ENCODE measurements around the gene NXF3.
"Not testable (repeated sequence)": the region's sequence is repeated elsewhere in the genome, so short reads cannot be mapped to it uniquely, and the experiment has no call there.

Gene NXF3

GRCh38 chrX:103073467-103073866 lies 19.5 kb downstream of the NXF3 start:
- no peak overlapping the region for H3K4me3 Mint-ChIP-seq

GRCh38 chrX:103066606-103067005 lies 26.3 kb downstream of the NXF3 start:
- H3K4me3 Mint-ChIP-seq = no peak overlapping the region
- ATAC-seq (replicated peaks) = no peak
- no peak for DNase-seq

More at GRCh38 chrX:103073467-103073866, 19.5 kb downstream of the NXF3 start:
- ATAC-seq (replicated peaks) (no peak), DNase-seq (no peak)
- Mint-ChIP-seq H3K27me3 (peaks cover 0 to 10% of the 10 kb centered on the region in 2 donors), H3K9me3 (no peaks in the 10 kb centered on the region), H3K27ac (no peak overlapping the region), H3K4me1 (no peaks in the 10 kb centered on the region), H3K36me3 (no peaks in the 10 kb centered on the region)

GRCh38 chrX:103063918-103064434 lies 29.0 kb downstream of the NXF3 start, which contains the start of gene BEX1:
Gene BEX1, minus strand, starts transcription at chrX:103064171. Its CDS starts 897 bp downstream, at chrX:103063274.
- no peak for DNase-seq
- H3K27ac Mint-ChIP-seq = no peak within 1 kb of the TSS
- H3K4me3 Mint-ChIP-seq = peak within 1 kb of the TSS; percentile 10 to 62
- no peaks in the 10 kb centered on the region for H3K9me3 Mint-ChIP-seq
- peaks cover 18 to 28% of the 10 kb centered on the region in 2 donors for H3K27me3 Mint-ChIP-seq
- ATAC-seq (replicated peaks) = peak; percentile 43 to 46
- H3K4me1 Mint-ChIP-seq = peaks cover 2 to 14% of the 10 kb centered on the region in 2 donors
- no peaks in the 10 kb centered on the region for H3K36me3 Mint-ChIP-seq

More at GRCh38 chrX:103066606-103067005, 26.3 kb downstream of the NXF3 start:
- no peaks in the 10 kb centered on the region for H3K36me3 Mint-ChIP-seq
- no peak overlapping the region for H3K27ac Mint-ChIP-seq
- peaks cover 18 to 28% of the 10 kb centered on the region in 2 donors for H3K27me3 Mint-ChIP-seq
- H3K4me1 Mint-ChIP-seq = peaks cover 2 to 14% of the 10 kb centered on the region in 2 donors
- H3K9me3 Mint-ChIP-seq = no peaks in the 10 kb centered on the region

- H3K4me1 Mint-ChIP-seq = peaks cover 2 to 14% of the 10 kb centered on the region in 2 donors
- DNase-seq (no peak), ATAC-seq (replicated peaks) (no peak)
- H3K27ac Mint-ChIP-seq = no peak overlapping the region
- H3K27me3 Mint-ChIP-seq = peaks cover 18 to 28% of the 10 kb centered on the region in 2 donors
- peak overlapping the region in 1 of 2 donors; percentile 62 for H3K4me3 Mint-ChIP-seq
- H3K36me3 Mint-ChIP-seq = no peaks in the 10 kb centered on the region
- no peaks in the 10 kb centered on the region for H3K9me3 Mint-ChIP-seq
These were observed 29.6 kb downstream of the NXF3 start for GRCh38 chrX:103063191-103063845.

DNA sequence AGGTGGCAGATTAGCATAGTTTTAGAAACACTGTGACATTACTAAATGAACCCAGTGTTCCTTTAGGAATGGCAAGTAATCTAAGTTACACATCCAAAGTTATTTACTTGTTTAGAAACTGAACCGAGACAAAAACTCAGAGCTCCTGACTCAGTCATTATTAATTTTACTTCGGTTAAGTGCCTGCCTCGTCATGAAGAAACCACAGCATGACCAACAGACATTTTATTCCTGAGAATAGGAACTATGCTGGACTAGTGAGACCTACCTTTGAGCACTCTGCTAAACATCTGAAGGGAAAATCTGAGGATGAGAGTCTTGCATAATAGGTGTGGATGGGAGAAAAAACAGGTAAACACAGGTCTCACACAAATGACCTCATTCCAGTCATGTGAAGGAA lies 31.5 kb downstream of the NXF3 start:
- no peak overlapping the region for H3K27ac Mint-ChIP-seq
- H3K4me3 Mint-ChIP-seq = no peak overlapping the region
- no peaks in the 10 kb centered on the region for H3K36me3 Mint-ChIP-seq
- no peak for ATAC-seq (replicated peaks)
- no peaks in the 10 kb centered on the region for H3K9me3 Mint-ChIP-seq
- no peak for DNase-seq
- H3K27me3 Mint-ChIP-seq = peaks cover 23 to 28% of the 10 kb centered on the region in 2 donors
- H3K4me1 Mint-ChIP-seq = peaks cover 2 to 14% of the 10 kb centered on the region in 2 donors

DNA sequence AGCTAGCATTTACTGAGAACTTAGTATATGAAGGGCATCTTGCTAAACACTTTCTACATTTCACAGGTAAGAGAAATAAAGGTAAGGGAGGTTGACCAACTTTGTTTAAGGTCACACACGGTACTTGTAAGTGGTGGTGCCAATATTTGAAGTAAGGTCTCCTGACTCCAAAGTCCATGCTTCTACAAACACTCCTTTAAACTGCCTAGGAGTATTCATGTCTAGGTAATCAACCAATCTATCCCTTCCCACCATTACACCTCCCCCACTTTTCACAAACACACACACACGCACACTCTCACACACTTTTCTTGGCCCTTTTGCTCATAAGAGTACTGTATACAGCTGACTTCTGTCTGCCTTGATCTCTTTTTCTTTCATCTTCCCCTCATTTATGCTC lies 36.0 kb downstream of the NXF3 start:
- peaks cover 0 to 5% of the 10 kb centered on the region in 2 donors for H3K27me3 Mint-ChIP-seq
- ATAC-seq (replicated peaks) (no peak), DNase-seq (no peak)
- H3K9me3 Mint-ChIP-seq = no peaks in the 10 kb centered on the region
- H3K4me3 Mint-ChIP-seq = no peak overlapping the region
- no peaks in the 10 kb centered on the region for H3K4me1 Mint-ChIP-seq
- no peaks in the 10 kb centered on the region for H3K36me3 Mint-ChIP-seq
- H3K27ac Mint-ChIP-seq = no peak overlapping the region

DNA sequence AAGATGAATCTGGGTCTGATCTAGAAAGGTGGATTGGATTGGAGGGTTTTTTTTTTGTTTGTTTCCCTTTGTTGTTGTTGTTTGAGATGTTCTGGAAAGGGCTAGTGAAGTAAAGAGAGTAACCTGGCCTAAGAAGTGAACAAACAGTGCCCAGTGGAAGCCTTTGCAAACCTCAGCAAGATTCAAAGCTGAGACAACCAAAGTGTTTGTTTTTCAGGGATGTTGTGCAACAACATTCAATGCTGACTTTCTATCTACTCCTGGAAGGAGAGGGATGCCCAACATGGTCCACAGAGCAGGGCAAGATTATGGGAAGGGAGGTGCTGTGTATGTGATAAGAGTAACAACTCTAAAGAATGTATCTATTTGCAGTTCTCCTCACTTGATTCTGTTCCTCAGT lies 40.3 kb downstream of the NXF3 start:
- H3K27ac Mint-ChIP-seq = no peak overlapping the region
- H3K27me3 Mint-ChIP-seq = peaks cover 0 to 13% of the 10 kb centered on the region in 2 donors
- no peaks in the 10 kb centered on the region for H3K4me1 Mint-ChIP-seq
- DNase-seq = no peak
- no peak for ATAC-seq (replicated peaks)
- no peaks in the 10 kb centered on the region for H3K9me3 Mint-ChIP-seq
- no peak overlapping the region for H3K4me3 Mint-ChIP-seq
- H3K36me3 Mint-ChIP-seq = no peaks in the 10 kb centered on the region

DNA sequence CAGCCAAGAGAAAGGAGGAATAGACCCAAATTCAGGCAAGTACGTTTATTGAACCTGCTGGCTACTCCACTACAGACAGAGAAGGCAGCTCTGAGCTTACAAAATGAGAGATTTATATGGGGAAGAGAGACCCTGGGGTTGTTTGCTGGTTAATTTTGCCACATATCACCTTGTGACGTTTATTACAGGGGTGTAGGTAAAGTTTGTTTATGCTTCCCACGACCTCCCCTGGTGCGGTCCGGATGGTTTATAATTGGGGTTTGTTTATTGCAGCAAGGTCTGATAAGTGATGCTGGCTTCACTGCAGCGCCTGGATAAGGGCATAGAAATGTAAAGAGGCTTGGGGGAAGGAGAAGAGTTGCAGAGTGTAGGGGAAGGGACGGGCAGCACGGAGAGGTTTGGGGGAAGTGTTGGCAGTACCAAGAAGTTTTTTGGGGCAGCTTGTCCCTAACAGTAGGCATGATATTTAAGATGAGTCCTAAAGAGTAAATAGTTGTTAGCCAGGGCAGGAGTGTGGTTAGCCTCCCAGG lies 41.6 kb downstream of the NXF3 start:
- no peak for ATAC-seq (replicated peaks)
- H3K4me3 Mint-ChIP-seq = no peak overlapping the region
- peaks cover 1 to 5% of the 10 kb centered on the region in 2 donors for H3K9me3 Mint-ChIP-seq

GRCh38 chrX:103033371-103033770 lies 59.6 kb downstream of the NXF3 start:
- H3K9me3 Mint-ChIP-seq; ATAC-seq (replicated peaks); H3K4me1 Mint-ChIP-seq; DNase-seq; H3K27me3 Mint-ChIP-seq; H3K4me3 Mint-ChIP-seq; H3K27ac Mint-ChIP-seq; H3K36me3 Mint-ChIP-seq: not testable (repeated sequence)

More for the DNA sequence above, 41.6 kb downstream of the NXF3 start:
- no peak overlapping the region for H3K27ac Mint-ChIP-seq
- H3K27me3 Mint-ChIP-seq = peaks cover 0 to 9% of the 10 kb centered on the region in 2 donors
- no peaks in the 10 kb centered on the region for H3K36me3 Mint-ChIP-seq
- no peaks in the 10 kb centered on the region for H3K4me1 Mint-ChIP-seq
- DNase-seq = no peak
